GM21576 (cell line): ENCODE data around the gene LMF1.
"Not testable (repeated sequence)": the region's sequence is repeated elsewhere in the genome, so short reads cannot be mapped to it uniquely, and the experiment has no call there.

ENCODE experiments used
- ATAC-seq: cut with Tn5 transposase; IDR thresholded peaks from one replicate; pipeline ENCODE4 v1.9.1; 2021; ENCODE audit warnings: mild to moderate bottlenecking, moderate library complexity; ENCODE audit not compliant: unreplicated experiment

LMF1 gene

DNA sequence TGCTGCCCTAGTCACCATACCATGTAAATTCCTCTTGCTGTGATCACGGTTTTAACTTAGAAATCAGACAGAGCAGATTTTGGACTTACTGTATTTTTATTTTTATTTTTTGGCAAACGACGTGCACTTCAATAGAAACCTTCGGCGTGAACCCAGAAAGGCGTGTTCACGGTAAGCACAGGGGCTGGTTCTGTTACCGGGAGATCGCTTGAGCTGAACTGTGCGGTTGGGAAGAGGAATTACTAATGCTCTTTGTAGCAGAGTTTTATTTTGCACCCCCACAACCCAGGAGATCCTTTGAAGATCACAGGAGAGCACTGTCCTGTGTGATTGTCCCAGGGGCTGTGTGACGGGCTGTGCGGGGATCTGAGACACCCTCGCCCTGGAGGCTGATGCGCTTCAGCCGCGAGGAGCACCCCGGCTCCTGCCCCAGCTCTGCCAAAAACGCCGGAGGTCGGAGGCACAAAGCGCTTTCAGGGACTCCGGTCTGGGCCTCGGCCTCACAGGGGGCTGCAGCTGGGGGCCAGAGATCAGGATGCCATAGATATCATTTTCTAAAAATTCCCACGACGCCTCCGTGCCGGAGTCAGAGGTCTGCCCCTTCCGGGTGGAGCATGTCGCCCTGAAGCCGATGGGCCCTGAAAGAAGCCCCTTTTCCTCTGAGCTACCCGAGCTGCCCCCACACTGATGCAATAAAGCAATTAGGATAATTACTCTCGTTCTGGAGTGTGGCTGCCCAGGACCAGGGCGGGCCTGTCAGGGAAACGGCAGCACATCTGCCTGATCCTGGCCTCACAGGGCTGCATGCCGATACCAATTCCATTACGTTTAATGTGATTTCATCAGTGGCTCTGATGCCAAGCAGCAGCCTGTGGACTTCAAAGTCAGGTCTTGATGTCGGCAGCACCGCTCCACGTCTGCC lies 71.8 kb downstream of the LMF1 start:
- ATAC-seq: no peak

DNA sequence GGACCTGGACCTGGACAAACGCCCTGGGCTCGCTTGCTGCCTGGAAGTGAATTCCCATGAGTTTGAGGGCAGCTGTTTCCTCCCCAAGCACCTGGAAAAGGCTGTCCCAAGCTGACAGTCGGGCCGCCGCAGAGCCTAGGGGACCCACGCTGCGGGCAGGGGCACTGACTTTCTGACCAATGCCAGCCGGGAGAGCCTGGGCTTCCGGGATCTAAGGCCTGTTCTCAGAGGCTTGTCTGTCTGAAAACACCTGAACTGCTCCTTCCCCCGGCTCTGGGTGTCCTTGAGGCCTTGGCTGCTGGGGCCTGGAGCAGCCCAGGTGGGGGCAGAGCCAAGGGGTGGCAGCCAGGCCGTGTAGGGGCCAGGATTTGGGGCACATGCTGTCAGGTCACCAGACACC lies 72.6 kb downstream of the LMF1 start:
- no peak for ATAC-seq

DNA sequence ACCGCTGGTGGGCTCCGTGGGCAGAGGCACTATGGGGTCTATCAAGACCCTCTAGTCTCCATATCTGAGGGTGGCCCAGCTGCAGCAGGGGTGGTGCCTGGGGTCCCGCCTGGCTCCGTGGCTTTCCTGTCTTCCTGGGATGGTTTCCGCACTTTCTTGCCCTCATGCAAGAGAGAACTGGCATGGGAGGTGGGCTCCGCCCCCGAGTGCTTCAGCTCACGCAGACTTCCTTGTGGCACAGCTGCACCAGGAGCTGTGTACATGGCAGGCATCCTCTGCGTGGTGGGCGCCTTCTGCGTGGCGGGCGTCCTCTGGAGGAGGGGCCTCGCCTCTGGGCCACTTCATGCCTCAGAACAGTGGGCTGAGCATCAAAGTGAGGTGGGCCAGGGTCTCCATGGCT lies 73.1 kb downstream of the LMF1 start:
- ATAC-seq: no peak

DNA sequence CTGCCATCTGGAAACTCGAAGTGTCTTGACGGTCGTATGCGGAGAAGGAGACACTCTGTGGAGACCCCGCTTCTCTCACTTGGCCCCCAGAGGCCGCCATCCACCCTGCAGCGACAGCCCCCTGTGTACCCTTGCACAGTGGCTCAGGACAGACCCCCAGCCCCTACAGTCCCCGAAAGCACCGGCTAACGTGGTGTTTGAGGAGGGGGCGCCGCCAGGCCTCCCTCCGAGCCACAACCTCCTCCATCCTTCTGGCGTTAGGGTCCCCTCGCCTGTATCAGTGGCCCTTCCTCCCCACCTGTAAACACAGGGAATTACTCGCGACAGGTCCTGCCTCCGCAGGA lies 73.6 kb downstream of the LMF1 start:
- ATAC-seq: no peak

DNA sequence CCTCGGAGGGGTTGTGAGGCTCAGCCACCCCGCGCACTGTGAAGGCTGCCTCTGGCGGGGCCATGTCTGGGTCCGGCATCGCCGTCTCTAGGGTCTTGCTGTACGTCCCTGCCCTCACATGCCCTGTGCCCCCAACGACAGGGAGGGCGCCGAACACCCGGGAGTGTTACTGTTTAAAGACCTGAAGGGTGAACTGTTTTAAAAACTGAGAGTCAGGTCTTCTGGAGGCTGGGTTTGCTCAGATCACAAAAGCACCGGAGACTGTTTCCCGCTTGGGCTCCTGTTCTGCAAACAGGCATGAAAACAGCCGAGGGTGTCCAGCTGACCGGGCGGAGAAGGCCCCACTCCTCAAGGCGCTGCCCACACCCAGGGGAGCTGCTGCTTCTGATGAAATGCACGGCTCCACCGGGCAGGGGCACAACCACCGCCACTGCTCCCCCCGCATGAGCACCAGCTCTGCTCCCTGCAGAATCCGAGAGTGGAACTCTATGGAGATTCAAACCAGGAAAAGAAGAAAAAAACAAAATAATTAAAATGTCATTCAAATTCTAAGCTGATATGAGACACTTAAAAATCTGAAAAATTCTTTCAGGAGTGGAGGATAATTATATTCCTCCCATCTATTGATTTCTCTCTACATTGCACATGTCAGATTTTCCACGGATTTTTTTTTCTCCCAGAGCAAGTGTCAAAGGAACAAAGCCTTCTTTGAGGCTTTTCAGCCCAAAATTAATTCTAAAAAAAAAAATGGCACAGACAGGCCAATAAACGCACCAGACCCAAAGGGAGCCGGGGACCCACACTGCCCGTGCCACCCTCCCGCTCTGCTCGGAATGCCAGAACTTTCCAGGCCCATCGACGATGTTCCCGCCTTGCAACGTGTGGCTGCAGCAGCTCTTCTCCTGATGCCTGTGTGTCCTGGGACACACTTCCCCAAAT lies 74.3 kb downstream of the LMF1 start:
- ATAC-seq: no peak

DNA sequence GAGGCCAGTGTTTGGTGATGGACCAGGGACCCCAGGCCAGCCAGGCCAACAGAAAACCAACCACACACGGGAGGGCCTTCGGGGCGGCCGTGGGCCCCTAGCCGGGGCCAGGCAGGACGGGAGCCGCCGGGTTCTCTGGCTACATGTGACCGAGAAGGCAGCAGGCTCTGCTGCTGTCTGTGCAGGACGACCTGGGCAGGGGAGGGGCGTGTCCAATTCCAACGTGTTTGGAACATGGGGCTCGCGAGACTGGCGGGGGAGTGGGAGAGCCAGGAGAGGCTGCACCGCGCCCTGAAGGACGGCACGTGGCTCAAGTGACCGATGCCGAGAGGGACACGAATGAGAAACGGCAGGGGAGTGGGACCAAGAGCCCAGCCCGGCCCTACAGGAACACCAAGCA lies 75.4 kb downstream of the LMF1 start:
- no peak for ATAC-seq

DNA sequence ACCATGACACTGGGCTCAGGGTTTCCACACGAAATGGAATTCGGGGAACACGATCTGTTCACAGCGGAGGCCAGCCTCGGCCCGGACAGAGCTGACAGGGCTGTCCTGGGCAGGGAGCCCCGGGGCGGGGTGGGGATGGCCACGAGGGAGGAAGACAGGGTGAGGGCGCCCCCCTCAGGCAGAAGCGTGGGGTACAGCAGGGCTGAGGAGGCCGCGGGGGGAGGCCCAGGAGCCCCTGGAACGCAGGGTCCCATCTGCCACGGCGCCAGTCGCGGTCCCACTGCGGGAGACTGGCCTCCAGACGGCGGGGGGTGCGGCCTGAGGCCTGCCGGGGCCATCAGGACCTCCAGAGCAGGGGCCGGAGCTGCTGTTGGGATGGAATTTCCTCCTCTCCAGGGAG lies 75.9 kb downstream of the LMF1 start:
- no peak for ATAC-seq

DNA sequence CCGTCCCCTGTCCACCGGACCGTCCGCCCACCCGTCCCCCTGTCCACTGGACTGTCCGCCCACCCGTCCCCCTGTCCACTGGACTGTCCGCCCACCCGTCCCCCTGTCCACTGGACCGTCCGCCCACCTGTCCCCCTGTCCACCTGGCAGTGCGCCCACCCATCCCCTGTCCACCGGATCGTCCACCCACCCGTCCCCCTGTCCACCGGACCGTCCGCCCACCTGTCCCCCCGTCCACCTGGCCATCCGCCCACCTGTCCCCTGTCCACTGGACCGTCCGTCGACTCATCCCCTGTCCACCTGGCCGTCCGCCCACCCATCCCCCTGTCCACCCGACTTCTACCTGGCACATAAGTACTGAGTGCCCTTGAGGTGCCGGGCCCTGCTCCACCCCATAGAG lies 76.6 kb downstream of the LMF1 start:
- no peak for ATAC-seq

DNA sequence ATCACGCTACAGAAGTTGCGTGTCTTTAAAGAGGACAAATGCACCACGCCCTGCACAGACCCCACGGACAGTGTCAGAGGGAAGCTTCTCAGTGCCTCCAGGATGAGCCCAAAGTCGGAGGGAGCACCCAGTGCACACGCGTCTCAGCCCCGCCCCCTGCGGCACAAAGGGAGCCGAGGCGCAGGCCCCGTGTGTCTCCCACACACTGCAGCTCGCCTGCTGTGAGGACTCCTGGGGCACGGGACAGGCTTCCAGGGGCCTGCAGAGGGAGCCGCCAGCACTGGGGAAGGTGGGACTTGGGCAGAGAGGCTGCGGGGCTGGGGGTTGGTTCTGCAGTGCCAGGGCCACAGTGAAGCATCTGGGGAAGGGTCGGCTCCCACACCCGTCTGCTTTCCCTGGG lies 77.4 kb downstream of the LMF1 start:
- ATAC-seq: no peak

DNA sequence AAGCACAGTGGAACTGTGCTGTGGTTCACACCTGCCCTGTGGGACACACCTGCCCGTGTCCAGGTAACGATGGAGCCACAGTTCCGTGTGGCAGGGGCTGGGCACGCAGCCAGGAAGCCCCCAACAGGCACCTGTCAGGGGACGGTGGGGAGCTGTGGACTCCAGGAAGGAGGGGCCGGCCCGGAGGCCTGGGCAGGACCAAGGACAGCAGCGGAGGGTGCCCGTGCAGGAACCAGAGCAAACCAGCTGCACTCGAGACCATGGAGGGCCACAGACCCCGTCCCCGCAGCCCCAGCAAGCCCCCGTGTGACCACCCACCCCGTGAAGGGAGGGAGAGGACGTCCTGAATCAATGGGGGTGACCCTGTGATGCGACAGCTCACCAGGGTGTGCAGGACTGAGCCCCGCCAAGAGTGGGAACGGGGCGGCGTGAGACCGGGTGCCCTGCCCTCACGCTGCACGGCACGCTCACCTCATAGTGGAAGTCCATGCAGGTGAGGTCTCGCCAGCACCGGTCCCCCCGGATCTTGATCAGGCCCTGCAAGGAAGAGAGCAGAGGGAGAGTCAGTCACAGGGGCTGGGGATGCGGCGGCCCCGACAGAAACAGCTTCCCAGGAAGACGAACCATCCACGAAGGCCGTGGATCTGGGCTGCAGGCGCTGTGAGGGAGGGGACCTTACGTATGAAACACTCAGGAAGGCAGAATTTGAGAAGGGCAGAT lies 78.1 kb downstream of the LMF1 start:
- no peak for ATAC-seq

DNA sequence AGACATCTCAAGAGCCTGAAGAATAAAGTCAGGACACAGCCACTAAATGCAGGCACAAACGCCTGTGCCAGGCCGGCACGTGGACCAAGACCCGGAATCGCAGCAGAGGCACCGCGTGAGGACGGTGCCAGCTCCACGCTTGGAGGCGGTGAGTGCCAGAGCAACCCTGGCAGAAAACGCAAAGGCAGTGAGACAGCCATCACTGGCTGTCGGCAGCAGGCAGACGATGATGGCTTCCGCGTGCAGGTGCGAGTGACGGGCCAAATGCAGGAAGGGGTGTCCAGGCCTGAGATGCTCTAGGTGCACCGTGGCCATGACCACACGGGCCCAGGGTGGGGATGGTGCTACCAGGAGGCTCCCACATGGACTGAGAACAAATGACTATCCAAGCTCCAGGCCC lies 78.8 kb downstream of the LMF1 start:
- ATAC-seq: no peak

DNA sequence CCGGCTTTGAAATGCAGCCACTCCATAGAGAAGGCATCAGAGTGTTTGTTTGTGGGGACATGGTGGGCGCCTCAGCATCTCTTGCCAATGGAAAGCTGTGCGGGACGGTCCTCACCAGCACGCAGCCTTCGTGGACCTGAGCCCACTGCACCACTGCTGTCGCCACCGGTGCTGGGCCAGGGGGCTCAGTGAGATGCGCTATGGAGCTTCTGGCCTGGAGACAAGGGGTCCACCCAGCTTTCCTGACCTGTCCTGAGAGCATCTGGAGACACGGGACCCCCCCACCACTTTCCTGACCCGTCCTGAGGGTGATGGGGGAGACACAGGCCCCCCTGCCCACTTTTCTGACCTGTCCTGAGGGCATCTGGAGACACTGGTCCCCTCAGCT lies 79.4 kb downstream of the LMF1 start:
- ATAC-seq: no peak

DNA sequence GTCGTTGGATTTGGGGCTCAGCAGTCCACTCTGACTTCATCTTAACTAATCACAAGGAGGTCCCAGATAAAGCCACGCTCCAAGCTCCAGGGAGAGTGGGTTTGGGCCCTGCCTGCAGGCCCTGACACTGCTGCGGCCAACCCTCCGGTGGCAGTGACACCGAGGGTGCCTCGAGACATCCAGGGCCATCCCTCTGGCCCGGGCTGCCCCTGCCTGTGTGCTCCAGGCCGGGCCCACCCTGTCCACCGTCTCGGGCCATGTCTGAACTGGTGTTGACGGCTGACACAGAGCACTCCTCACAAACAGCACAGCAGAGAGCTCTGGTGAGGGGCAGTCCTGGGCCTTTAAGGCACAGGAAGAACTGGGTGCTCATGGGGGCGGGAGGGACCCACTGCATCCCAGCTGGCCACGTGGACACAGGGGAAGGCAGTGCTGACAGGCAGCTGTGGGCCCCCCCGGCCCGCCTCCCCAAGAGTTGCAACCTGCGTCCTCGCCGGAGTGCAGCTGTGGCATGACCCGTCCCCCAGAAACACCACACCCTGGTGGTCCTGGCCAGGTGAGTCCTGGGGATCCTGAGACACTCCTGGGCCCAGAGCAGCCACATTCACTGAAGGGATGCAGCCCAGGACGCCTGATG lies 80.0 kb downstream of the LMF1 start:
- ATAC-seq: no peak

DNA sequence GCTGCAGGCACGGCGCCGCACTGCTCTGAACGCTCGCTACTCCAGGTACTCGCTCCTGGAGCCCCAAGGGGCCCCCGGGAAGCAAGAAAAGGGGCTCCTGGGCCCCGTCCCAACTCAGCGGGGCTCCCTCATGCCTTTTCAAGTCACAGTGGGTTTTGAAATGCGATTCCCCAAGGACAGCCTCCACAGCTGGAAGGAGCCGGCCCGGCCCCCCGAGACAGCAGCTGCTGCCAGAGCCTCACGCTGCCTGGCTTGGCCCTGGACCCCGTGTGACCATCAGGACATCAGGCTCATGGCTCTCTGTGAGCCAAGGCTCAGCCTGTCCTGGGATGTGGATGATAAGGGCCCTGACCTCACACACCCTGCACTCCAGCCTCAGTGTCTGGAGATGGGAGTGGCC lies 80.6 kb downstream of the LMF1 start:
- ATAC-seq: no peak

DNA sequence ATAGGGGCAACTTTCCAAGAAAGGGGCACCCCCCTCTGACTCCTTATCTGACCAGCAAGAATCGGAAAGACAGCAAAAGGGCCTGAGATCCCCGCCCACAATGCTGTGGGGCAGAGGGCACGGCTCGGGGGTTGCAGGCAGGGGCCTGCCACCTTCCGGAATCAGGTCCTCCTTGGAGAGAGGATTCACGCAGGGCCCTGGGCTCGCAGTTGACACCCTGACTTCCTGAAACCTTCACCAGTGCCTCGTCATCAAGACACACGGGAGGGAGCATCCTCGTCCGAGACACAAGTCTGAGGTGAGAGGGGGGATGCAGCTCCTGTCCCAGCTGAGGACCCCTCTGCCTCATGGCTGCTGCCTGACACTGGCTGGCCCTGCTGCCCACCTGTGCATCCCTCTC lies 81.2 kb downstream of the LMF1 start:
- no peak for ATAC-seq

DNA sequence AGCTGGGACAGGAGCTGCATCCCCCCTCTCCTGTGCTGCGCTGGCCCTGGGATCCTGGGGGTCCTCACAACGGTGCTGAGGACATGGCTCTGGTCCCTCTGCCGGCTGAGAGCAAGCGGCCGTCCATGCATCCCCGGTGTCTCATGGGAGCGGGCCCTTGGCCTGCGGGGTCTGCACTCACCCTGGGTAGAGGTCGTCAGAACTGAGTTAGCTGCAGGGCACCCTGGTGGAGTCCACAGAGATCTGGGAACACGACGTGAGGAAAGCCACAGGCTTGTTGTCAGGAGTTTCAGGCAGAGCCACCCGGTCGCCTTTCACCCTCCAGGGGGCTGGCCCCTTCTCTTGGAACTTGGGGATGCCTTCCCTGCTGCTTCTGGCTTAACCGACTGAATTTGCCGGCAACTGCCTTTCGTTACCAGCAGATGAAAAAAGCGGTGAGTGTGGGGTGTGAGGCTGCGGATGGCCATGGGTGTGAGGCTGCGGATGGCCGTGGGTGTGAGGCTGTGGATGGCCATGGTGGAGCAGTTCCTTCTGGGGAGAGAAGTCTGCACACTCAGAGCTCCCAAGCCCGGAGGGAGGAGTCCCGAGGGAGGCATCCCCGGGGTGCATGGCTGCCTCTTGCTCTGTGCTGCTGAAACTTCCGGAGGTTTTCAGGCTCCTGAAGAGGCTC lies 81.7 kb downstream of the LMF1 start:
- no peak for ATAC-seq

DNA sequence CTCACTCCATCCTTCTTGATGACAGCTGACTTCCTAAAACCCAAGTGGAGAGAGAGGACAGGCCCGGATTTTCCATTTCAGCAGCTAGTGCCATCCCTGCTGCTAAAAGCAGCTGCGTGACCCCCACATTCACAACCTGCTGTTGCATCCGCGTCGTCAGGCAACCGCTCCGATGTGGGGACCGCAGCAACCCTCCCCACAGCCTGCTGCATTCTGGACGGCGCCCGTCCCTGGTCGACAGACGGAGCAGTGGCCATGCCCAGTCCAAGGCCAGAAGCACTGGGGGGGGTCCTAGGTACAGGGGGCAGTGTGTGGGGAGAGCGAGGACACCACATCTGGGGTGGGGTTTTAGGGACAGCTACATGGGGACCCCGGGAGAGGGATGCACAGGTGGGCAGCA lies 82.3 kb downstream of the LMF1 start:
- not testable (repeated sequence) for ATAC-seq

DNA sequence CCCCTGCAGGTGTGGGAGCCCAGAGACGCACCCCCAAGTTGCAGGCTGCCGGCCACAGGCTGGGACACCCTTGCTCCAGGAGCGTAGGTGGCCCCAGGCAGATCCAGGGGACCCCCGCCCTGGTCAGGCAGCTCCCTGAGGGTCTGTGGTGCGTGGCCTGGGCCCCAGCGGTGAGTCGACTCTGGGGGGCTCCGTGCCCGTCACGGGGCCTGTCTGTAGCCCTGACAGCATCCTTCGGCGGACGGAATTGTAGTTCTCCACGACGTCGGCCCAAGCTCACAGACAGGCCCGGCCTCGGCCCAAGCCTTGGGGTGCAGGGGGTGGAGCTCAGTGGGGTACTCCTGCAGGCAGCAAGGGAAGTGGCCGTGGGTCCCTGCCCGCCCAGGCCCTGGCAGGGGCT lies 82.9 kb downstream of the LMF1 start:
- no peak for ATAC-seq

DNA sequence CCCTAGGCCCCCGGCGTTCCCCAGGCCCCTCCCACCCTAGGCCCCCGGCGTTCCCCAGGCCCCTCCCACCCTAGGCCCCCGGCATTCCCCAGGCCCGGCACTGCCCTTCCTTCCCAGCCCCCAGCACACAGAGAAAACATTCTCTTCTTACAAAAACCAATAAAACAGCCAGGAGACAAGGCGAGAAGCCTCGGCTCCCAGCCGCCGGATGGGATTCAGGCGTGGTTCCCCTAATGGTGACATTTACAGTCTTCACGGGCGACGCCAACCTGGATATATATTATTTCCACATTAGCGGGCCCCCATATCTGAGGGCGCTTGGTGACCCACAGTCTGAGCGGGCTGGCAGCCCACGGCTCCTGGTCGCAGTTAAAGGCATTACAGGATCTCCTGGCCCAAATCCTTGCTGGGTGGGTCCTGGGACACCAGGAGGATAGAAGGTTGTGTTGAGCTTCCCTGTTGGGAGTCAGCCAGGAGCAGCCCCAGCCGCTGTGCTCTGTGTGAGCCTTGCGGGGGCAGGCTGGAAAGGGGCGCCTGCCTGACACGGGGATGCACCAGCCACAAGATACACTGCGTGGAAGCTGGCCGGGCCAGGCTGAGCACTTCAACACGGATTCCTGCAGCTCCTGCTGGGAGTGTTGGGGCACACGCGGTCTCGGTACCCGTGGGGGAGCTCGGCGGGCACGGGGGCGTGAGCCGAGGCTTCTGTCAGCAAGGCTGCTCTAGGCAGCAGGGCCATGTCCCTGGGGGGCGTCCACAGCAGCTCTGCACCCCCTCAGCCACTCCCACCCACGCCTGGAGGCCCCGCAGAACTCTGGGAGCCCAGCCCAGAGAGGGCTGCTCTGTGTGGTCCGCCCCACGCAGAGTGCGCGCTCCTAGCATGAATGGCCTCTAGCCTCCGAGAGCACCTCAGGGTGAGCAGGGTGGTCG lies 83.7 kb downstream of the LMF1 start:
- ATAC-seq: no peak
